GM12874 (cell line): ENCODE results near the gene REEP6.

ENCODE experiments used
- TF ChIP-seq, protein P1 (sequence below): IDR thresholded peaks from 2 replicates; pipeline ENCODE4 v1.5.1; 2011; ENCODE audit warnings: low read depth, mild to moderate bottlenecking, control low read depth, low read length, moderate library complexity; ENCODE audit not compliant: insufficient read depth

The REEP6 gene

DNA sequence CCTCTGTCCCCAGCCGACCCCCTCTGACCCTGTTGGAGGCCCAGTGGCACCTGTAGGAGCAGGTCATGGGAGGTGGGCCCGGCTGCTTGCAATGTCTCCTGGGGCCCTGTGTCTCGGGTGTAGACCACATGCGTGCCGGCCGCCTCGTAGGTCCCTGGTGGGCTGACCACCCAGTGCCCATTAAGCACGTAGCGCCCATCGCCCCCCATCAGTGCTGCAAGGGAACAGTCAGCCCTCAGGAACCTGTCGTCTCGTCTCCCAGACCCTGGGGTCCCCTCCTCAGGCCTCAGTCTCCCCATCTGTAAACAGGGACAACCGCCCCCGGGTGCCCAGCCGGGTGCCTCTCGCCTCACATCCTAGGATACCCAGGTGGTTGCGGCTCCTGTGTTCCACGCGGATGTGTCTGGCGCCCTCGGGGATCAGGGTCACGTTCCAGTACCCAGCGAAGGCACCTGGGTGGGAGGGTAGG is 16.2 kb downstream of the REEP6 start:
- TF ChIP-seq, protein P1, sequence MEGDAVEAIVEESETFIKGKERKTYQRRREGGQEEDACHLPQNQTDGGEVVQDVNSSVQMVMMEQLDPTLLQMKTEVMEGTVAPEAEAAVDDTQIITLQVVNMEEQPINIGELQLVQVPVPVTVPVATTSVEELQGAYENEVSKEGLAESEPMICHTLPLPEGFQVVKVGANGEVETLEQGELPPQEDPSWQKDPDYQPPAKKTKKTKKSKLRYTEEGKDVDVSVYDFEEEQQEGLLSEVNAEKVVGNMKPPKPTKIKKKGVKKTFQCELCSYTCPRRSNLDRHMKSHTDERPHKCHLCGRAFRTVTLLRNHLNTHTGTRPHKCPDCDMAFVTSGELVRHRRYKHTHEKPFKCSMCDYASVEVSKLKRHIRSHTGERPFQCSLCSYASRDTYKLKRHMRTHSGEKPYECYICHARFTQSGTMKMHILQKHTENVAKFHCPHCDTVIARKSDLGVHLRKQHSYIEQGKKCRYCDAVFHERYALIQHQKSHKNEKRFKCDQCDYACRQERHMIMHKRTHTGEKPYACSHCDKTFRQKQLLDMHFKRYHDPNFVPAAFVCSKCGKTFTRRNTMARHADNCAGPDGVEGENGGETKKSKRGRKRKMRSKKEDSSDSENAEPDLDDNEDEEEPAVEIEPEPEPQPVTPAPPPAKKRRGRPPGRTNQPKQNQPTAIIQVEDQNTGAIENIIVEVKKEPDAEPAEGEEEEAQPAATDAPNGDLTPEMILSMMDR: no peak

DNA sequence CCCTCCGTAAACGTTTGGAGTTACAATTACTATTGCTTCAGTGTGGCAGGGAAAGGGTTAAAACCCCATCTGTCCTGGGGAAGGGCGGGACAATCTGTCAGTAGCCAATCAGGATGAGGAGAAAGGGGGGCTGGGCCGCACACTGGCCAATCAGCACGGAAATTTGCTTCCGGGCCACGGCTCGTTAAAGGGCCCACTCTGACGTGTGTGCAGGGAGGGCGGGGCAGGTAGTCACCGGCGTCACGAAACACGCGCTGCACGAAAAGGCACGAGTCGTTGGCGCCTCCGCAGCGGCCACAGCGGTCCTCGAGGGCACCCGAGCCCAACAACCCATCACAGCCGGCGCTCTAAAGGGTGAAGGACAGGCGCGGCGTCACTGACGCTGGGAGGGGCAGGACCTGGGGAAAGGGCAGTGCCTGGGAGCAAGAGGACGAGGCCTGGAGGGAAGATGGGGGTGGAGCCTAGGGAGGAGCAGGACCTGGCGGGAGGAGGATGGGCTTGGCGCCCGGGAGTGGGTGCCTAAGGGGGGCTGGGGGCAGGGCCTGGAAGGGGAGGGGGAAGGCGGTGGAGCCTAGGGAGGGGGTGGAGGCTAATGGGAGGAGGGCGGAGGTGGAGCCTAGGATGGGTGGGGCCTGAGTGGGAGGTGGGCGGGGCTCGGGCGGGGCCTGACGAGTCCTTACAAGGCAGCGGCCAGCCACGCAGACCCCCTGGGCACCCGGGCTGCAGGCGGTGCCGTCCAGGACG is 17.0 kb downstream of the REEP6 start:
- TF ChIP-seq, protein P1: no peak

DNA sequence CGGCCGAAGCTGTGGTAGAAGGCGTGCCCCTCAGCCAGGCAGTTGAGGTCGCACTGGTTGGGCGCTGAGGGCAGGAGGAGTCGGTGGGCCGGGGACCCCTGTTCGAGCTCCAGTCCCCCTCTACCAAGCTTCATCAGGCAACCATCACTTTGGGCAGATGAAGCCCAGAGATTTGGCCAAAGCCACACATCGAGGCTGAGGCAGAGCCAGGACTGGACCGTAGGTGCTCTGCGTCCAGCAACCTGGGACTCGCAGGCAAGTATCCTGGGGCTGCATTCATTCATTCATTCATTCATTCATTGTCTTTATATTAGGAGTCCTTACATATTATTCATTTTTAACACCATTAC is 17.5 kb downstream of the REEP6 start:
- TF ChIP-seq, protein P1: no peak

DNA sequence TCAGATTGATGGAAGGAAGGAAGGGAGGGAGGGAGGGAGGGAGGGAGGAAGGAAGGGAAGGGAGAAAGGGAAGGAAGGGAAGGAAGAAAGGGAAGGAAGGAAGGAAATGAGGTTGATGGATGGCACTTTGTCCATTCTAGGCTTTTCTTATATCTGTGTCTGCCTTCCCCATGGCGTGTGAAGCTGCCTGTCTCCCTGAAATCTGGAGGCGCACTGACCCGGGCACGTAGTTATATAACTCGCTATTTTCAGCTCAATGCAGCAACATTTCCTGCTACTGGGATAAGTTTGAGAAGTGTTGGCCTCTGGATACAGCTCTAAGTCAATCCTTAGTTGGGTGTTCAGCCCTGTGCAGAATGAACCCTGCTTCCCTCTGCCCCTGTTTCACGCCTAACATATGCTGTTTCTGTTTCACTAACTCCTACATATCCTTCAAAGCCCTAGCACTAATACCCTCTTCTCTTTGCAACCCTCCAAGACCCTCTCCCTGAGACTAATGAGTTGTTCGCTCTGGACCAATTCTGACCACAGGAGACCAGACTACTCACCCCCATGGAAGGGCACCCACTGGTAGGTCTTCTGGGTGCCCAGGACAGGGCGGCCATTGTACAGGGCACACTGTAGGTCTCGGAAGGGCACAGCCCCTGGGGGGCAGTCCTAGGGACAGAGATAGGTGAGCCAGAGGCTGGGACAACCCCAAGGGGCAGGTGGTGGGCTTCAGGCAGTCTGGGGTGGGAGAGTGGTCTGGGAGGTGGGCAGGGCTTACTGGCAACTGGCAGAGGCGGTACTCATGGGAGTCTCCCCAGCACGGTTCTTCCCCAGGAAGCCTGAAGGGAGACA is 18.8 kb downstream of the REEP6 start:
- TF ChIP-seq, protein P1: no peak

DNA sequence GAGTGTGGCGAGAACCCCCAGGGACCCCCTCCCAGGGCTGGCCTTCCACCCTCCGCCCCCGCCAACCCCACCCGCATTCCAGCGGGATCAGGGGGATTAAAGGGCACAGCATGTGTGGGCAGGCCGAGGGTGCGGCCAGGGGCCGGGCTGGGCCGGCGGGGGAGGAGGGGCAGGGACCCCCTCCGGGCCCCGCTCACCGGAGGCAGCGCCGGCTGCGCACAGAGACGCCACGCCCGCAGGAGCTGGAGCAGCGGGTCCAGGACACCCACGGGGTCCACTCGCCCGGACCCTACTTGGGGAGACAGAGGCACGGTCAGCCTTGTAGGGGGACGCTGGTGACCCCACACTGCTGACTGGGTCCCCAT is 19.4 kb downstream of the REEP6 start:
- TF ChIP-seq, protein P1: no peak

DNA sequence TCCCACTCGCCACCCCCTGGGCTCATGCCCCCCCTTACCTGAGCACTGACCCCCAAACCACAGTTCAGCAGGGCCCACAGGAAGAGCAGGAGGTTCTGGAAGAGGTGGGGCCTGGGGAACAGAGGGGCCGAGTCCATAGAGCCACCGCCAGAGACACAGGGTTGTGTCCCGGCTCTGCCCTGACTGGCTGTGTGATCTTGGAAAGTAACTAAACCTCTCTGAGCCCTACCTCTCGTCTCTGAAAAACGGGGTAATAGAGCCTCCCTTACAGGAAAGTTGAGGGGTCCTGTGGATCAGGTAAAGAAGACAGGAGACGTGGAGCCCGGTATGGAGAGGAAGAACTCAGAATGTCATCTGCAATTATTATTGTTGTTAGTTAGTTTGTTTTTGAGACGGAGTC is 19.8 kb downstream of the REEP6 start:
- TF ChIP-seq, protein P1: no peak

DNA sequence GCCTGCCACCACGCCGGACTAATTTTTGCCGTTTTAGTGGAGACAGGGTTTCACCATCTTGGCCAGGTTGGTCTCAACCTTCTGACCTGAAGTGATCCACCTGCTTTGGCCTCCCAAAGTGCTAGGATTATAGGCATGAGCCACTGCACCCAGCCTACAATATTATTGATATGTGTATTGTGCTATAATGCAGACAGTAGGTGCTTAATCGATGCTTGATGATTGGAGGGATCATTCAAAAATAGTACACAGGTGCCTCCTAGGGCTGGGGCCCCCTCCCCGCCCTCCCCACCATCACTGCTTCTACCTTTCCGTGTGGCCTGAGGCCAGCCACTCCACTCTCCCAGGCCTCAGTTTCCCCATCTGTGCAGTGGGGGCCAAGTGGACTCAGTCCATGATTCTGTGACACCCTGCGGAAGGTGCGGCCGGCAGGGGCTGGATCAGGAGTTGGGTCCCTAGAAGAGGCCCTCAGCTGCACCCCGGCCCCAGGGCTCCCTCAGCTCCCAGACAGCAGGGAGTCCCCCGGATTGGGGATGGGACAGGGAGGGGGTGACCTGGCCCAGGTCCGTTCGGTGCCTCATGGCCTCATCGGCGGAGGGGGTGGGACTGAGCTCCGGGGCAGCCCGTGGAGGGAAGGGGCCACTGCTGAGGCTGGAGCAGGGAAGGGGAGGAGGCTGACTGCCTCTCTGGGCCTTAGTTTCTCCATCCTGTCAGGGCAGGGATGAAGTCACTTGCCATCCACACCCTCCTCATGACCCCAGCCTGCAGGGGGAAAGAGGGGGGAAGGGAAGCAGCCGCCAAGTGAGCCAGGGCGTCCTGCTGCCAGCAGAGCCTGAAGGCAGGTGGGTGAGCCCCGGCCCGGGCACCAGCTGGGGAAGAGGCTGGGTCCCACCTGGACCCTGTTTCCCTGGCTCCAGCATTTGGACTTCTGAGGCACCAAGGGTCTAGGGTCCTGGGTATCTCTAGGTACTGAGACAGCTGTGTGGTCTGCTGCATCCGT is 20.6 kb downstream of the REEP6 start:
- TF ChIP-seq, protein P1: no peak
